Activated CD4-positive, CD25-positive, alpha-beta regulatory T cell treated with anti-CD3 and anti-CD28 coated beads, Interleukin-2, amount 50 U/mL, for 16 hours (primary cell): ENCODE results near the gene TP53TG5.
"Not testable (repeated sequence)": the region's sequence is repeated elsewhere in the genome, so short reads cannot be mapped to it uniquely, and the experiment has no call there.

Source experiments
- DNase-seq: peaks from one replicate; pipeline ENCODE4 v3.0.0-alpha.2; 2020; ENCODE audit warnings: low read depth, low spot score

The TP53TG5 gene

DNA sequence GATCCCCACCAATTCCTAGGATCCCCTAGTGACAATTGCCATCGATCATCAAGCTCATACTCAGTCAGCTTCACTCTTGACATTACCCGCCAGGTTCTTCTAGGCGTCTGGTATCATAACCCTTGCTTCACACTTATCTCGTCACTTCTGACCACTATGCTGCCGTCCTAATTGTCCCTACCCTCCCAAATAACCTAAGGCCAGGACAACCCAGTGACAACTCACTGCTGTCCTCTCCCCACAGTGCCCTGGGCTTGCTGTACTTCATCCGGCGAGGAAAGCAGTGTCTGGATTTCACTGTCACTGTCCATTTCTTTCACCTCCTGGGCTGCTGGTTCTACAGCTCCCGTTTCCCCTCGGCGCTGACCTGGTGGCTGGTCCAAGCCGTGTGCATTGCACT is 11.5 kb downstream of the TP53TG5 start:
- no peak for DNase-seq

DNA sequence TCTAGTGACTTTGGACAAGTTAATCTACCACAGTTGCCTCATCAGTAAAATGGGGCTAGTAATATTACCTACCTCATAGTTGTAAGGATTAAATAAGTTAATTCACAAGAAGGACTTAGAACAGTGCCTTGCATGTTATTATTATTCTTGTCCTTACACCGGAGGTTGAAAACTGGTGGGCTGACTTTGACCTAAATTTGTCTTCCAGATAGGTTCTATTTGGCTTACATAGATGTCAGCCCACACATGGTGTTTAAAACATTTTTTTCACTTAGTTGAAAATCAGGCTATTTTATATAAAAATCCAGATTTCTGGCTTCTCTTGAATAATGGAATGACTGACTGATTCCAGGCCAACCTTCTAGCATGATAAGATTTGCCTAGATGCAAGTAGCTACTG is 11.9 kb downstream of the TP53TG5 start:
- DNase-seq, result no peak

DNA sequence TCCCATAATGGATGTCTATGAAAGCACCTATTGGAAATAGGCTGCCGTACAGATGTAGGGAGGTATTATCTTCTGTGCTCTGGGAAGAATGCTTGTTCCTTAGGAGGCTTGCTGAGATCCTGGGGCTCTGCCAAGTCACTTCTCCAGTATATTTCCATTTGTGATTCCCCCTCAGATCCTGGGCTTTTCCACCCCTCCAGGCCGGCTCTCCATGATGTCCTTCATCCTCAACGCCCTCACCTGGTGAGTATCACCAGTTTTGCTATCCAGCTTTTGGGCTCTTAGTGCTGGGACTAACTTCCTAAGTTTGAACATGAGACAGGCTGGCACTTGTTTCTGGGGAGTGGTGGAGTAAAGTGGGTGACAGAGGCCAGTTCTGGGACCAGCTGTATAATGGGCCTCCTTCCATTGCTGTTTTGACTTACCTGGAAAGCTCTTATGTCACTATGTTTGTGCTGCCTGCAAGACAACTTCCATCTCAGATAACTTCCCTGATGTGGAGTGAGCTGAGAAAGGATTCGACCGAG is 12.6 kb downstream of the TP53TG5 start:
- no peak for DNase-seq

DNA sequence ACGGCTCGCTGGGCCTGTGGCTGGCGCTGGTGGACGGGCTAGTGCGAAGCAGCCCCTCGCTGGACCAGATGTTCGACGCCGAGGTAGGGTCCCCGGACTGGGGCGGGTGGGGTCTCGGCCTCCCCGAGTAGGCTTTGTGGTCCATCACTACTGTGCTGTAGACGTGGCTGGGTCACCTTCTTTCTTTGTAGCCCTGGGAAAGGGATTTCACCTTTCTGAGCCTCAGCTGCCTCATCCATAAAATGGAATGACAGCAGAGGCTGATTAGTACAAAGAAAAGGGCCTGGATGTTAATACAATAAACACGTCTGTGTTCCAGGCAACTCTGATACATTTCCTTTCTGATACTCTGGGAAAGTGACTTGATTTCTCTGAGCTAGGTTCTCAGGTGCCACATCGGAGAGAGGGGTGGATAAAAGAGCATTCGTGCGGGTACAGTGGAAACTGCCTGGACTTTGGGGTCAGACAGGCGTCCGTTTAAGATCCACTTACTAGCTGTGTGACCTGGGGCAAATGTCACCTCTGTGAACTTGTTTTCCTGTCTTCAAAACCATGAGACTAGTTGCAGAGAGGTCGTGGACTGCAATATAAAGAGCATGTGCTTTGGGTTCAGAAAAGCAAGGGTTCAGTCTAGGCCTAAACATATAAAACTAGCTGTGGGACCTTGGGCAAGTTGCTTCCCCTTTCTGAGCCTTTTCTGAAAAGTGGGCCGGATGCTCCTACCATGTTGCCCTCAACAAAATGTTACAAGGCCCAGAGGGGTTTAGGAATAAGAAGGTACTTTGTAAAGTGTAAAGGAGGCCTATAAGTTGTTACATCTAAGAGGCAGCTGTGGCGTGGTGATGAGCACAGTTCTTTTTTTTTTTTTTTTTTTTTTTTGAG is 14.3 kb downstream of the TP53TG5 start:
- DNase-seq, result no peak

DNA sequence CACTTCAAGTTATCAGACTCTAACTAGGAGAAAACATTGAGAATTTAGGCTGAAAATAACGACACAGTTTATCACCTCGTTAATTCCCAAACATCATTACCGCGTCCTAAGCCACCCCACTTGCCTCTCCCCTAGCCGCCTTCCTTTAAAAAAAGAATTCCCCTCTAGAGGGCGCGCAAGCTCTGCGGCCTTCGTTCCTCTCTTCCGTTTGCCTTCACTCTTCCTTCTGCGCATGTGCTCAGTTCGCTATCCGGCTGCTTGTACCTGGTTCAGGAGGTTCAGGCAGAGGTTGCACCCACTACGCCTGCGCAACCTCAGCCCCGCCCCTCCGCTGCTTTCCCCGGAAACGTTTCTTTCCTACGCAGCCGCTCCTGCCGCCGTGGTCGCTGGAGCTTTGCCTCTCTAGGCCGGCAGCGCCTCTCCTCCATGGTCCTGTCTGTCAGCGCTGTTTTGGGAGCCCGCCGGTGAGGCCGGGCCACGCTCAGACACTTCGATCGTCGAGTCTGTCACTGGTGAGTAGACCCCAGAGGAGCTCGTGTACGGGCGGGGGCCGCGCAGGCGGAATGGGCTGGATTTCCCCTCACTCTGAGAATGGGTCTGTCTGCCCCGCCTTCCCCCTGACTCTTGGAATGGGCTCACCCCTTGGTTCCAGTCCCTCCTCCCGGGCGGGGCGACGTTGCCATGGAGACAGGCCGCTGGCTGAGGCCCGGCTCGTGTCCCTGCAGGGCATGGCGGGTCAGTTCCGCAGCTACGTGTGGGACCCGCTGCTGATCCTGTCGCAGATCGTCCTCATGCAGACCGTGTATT is 15.1 kb downstream of the TP53TG5 start, which contains the start of gene SYS1:
Gene SYS1, plus strand, starts transcription at position 353 of the 807 bp plus-strand sequence. Its CDS starts 376 bp downstream, at position 729.
- peak; percentile 98 for DNase-seq

DNA sequence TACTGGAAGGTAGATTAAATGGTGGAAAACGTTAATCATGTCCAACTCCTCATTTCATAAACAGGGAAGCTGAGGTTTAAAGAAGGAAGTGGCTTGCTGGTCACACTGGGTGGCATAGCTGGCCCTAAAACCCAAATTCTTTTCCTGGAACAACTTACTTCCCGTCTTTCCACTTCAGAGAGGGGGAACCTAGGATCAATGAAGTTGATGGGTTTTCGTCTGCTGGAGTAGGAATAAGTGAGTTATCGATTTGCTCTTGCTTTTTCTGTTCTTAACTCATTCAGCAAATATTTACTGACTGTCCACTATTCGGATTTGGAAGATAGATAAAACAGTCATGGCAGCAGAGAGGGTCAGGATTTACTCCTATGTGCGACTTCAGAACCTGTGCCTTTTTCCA is 16.3 kb downstream of the TP53TG5 start:
- no peak for DNase-seq

DNA sequence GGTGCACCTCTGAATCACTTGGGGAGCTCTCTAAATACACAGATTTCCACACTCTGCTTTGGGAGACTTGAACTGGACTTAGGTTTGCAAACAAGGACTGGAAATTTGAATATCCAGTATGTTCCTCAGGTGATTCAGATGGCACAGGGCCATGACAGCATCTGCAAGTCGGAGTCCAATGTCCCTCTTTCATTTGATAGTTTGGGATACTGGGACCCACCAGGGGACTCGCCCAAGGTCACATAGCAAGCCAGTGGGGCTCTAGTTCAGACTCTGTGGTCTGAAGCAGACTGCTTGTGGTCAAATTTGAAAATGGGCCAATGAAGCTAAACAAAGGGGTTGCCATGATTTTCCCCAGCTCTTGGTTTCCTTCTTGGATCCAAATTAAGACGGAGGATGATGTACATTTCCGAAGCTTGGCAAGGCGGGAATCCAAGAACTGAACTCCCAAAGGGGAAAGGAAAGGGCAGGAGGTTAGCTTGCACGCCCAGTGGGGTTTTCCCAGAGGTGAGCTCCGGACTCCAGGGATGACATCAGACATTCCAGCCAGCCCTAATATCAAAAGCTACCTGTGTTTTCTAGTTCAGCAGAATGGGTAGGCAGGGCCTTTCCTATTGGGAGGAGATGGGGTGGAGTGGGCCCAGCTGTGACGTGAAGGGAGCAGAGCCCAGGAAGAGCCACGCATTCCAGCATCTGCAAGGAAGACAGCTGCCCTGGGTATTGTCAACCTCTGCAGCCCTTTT is 18.5 kb downstream of the TP53TG5 start:
- no peak for DNase-seq

DNA sequence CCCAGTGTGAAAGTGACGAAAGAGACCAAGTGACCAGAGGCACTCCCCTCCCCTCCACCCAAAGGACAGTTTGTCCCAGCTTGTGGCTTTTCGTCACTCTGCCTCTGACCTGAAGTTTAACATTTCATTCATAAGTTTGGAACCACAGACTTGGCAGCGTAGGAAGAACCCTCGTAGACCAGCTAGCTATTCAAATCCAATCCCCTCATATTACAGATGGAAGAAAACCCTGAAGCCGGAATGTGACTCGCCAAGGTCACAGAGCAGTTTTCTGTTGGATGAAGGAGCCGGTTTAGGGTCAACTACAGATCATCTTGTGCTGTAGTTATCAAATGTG is 19.1 kb downstream of the TP53TG5 start:
- DNase-seq, result no peak

DNA sequence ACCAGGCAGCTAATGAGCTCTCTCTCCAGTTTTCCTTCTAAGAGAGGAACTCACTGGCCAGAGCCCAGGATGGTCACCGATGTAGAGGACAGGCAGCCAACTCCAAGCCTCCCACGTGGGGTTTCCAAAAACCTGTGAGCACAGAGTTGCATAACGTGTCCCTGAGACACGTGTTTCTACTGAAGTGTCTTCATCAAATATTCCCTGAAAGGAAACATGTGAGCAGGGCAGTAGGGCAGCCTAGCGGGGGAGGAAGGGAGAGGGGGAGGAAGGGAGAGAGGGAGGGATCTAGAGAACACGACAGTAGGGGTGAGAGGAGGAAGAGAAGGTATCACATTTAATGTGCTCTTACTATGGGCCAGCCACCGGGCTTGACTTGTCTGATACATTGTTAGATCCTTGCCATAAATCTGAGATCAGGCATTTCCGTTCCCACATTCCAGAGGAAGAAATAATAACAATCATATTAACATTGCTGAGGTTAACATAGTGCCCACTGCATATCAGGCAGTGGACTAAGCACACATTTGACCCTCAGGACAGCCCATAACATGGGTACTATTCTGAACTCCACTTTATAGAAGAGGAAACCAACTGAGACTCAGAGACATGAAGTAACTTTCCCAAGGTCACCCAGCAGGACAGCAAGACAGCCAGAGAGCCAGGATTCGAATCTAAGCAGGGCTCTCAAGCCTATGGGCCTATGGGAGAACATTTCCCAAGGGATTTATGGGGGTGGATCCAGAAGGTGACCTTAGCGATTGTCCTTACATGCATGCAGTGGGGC is 19.6 kb downstream of the TP53TG5 start:
- no peak for DNase-seq

DNA sequence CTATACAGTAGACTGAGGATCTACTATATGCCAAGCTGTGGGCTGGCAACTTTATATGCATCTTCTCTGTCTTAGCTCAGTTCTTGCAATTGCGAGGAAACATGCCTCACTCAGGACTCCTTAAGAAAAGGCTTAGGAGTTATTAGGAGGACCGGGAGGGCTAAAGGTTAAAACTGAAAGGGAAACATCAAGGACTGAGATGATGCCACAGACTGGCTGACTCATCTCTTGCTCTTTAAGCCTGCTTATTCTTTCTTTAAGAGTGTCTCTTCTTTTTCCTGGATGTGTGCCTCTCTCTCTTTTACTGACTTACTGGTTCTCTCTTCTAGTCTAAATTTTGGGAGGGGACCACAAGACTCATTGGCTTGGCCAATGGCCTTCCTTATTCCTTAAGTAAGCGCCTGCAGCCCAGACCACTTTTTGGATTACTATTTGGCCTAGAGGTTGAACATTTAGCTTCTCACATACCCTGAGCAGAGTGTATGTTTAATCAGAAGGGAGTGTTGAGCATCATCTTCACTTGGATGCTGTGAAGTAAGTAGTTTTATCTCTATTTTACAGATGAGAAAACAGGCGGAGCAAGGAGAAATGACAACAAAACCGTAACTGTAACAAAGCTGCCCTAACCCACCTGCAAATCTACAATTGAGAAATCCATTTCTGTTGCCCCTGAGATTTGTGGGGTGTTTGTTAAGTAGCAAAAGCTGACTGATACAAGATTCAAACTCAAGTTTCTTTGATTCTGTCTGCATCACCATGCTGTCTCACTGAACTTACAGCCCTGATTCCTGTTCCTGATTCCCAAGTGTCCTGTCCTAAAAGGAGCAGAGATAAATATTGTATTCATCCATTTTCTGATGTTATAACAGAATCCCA is 22.7 kb downstream of the TP53TG5 start:
- no peak for DNase-seq

DNA sequence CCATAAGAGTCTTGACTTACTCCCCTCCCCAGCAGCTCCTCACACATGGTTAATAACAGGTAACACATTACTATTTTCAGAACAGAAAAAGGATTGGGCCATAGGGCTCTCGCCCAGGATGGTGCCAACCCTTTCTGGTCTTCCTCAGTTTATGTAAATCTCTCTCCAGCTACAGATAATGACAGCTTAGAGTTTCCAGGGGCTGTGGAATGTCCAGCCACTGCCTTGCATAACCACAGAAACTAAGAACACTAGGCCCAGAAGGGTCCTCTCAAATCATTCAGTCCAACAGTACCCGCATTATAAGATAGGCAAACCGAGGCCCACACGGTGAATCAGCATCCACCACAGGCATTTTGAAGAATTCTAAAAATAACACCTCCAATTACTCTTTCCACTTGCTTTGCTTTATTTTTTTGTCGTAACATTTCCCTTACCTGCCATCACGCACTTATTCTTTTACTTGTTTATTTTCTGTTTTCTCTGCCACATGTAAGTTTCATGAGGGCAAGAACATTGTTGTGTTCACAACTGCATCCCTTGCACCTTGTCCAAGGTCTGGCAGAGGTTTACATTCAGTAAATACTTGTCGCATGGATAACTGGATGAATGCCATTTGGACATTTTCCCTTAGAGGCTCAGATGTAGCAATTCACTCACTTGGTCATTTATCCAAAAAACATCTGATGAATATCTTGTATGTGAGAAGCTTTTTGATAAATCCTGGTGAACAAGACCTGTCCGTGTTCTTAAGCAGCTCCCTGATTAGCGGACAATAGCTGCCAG is 23.5 kb downstream of the TP53TG5 start:
- DNase-seq, result no peak

DNA sequence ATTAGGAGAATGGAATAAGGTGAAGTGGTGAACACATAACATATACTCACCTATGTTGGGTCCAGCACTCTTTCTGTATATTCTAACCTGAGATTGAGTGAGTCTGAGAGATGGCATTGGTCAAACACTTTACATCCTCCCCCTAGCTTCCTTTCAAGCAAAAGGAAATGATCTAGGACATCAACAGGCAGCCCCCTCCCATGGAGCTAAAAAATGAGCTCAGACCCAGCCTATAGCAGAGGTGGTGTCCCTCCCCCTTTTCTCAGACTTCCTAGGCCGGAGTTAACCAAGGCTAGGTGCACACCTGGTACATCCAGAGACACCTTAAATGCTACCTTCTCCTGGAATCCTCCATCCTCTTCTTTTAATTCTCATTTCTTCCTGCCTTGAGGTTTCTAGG is 24.4 kb downstream of the TP53TG5 start:
- no peak for DNase-seq

DNA sequence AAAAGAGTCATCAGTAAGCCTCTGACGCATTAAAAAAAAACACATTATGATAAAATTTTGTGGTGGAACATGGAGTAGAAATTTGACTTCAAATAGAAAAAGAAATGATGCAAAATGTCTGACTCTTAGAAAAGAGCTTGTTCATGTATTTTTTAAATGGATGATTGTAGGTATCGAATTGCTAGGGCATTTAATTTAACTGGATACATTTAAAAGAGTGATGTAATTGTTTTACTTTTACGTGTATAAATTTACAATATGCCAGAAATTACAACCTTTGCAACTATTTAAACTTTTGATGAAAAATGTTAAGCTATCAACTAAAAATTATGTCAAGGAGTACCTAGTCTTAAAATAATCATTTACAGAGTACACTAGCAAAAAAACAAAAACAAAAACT is 25.4 kb downstream of the TP53TG5 start:
- no peak for DNase-seq

DNA sequence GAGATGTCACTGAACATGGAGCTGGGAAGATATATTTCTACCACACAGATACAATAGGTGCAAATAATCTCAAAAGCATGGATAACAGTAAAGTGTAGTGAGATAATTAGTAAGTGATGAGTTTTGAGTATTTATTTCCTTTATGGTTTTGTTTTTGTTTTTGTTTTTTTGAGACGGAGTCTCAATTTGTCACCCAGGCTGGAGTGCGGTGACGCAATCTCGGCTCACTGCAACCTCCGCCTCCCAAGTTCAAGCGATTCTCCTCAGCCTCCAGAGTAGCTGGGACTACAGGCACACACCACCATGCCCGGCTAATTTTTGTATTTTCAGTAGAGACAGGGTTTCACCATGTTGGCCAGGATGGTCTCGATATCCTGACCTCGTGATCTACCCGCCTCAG is 27.3 kb downstream of the TP53TG5 start:
- DNase-seq, result not testable (repeated sequence)

DNA sequence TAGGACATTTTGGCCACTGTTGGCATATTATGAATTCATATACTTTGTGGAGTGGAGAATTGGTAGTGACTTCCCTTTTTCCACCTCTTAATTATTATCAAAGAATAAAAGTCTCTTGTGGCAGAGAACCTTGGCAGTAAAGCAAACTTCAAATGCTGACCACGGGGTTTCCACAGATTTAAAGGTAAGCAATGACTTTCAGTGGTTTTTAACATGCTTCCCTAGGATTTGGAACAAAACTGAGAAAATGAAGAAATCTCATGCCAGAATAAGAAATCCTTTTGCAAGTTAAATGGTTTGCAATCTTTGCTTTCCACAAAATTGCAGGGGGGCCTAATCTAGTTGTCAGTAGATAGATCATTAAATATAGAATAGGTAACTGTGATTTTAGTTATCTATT is 27.9 kb downstream of the TP53TG5 start:
- DNase-seq, result no peak

DNA sequence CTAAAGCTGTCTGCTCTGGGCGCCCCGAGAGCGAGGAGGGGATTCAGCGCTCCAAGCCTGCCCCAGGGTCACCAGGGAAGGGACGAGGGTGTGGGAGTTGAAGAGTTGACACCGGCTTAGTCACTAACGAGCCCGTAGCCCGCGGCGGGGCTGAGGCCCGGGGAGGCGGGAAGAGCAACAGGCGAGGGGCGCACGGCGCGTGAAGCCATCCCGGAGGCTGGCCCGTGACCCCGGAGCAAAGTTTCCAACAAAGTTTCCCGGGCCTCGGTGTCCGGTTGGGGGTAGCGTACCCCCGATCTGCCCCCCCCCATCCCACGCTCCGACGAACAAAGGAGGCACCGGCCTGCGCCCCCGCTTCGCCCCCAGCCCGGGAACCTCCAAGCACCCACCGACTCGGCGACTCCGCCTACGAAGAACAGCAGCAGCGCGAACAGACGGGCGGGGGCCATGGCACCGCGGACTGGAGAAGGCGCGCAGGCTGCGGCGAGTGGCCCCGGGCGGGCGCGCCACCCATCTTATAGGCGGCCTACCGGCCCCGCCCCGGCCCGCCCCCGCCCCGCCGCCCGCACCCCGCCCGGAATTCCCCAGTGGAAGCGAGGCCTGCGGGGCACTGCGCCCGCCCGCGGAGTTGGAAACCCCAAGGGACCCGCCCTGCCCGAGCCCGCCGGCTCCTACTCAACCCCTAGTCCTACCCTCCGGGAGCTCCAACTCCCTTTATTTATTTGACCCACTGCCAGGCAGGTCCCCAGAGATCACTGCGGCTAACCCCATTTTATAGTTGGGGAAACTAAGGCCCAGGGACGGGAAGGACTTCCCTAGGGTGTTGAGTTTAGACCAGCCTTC is 30.0 kb downstream of the TP53TG5 start, which contains the start of gene SDC4:
Gene SDC4, minus strand, starts transcription at position 489 of the 843 bp plus-strand sequence. Its CDS starts 40 bp downstream, at position 449.
- DNase-seq, result peak; percentile 24

DNA sequence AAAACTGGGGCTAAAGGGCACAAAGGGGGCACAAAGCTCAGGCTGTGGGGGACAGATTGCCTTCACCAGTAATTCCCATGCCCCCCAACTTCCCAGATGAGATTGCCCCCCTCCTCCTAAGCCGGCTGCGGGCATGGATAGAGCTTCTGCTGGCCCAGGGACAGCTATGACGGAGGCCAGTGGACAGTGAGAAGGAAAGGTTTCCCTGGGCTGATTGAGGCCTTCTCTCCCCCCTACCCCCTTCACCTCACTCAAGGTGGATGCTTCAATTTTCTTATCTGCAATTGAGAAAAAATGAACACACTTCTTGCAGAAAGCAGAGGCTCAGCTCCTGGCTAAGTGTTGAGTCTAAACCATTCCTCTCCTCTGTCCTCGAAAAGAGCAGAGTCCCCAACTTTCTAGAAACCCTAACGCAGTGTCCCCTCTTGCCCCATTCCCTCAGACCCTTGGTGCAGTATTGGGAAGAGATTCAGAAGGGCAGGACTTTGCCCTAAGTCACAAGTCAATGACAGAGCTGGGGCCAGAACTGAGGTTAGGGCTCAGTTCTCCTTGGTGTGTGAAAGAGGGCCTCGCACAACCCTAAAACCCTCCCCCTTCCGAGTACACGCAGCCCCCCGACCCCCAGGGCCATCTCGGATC is 30.7 kb downstream of the TP53TG5 start:
- DNase-seq, result no peak

DNA sequence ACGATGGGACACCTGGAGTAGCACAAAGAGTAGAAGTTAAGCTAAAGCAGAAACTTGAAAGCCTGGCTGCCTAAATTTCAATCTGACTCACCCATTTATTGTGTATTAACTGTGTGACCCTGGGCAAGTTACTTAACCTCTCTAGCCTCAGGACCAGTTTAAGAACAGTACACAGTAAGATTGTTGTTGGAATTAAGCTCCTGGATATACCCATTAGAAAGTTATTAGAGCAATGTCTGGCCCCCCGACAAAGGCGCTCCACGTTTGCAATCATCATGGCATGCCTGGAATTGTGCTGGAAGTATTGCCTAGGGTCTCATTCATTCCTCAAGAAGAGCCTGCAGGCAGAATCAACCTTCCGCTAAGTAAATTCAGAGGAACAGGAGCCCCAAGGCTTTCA is 31.3 kb downstream of the TP53TG5 start:
- no peak for DNase-seq
